ENCODE results near the gene MMP24.

GRCh38 chr20:35311822-35312221 lies 85.3 kb downstream of the MMP24 start:
- TF ChIP-seq CTCF (conservative IDR thresholded peaks at IDR 0.05) (no peak), ZFX (IDR thresholded peaks at IDR 0.05) (no peak)
